ENCODE results near the gene LRCH1. TPM values are rescaled to one million over a fixed set of nuclear protein-coding genes. Genes with fewer than 3 reads are reported as not detected.
A peak's percentile ranks its signal among the peaks of the same experiment; 100 is the strongest.

LRCH1 gene
- total and polyA plus RNA-seq, 10 of the 15 experiments (the other 5 are each of a cell fraction or from before 2014, with no cell fraction given) = 5.3 to 48.9 (median 14.4) TPM

DNA sequence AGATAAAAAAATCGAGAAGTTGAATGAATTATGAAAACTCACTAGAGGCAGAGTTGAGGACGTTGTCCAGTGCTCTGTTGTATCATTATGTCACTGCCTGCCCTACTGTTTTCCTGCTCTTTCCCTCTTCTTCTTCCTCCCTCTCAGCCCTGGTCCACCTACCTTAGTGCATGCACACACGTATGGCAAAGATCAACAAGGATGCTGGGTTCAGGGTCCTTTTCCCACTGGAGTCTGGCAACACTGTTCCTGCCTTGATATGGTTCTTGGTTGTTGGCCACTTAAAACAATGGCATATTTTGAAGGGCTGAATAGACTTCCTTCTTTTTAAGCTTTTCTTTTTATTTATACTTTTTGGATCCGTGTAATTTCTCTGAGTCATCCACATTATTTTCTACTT, 74.5 kb downstream of the LRCH1 start:
- no peak for ATAC-seq
- CTCF ChIA-PET = no interaction called here

More for the DNA sequence above, 74.5 kb downstream of the LRCH1 start:
- FAIRE-seq = no peak
- SMC1A ChIA-PET (ENCODE audit: uncharacterized antibody, unreplicated experiment) = interaction anchor here (0.6 to 23.6 kb wide), 2 partner anchors 34 kb away, joined by 3 to 456 read pairs; no protein-coding TSS in a partner anchor
- POLR2A ChIA-PET = interaction anchor here (0.5 kb wide), 1 partner anchor 22 kb away, joined by 3 read pairs; no protein-coding TSS in a partner anchor
- Histone ChIP-seq H3K4me1 (ENCODE audit: control insufficient read depth, insufficient read depth, low read length) (peaks cover 45% of the 10 kb centered on the region), H3K9me3 (replicated peaks; ENCODE audit: control insufficient read depth, insufficient read depth, low read length) (no peaks in the 10 kb centered on the region), H3K4me2 (ENCODE audit: control insufficient read depth, insufficient read depth) (no peak overlapping the region), H3K27me3 (replicated peaks in 1 of 2; ENCODE audit: control insufficient read depth in 2 of 2, insufficient read depth in 2 of 2, low read length in 1 of 2) (no peaks in the 10 kb centered on the region), H3K27ac (ENCODE audit: control insufficient read depth, insufficient read depth) (no peak overlapping the region; the same call in 1 of the 2 replicates), H3K9ac (ENCODE audit: control insufficient read depth, insufficient read depth, low read length) (no peak overlapping the region), H2AFZ (ENCODE audit: control insufficient read depth, low read depth, low read length) (no peak overlapping the region), H4K20me1 (ENCODE audit: control insufficient read depth, insufficient read depth) (no peaks in the 10 kb centered on the region), H3K36me3 (ENCODE audit: control insufficient read depth in 2 of 2, insufficient read depth in 2 of 2, low read length in 1 of 2) (no peaks in the 10 kb centered on the region; a peak in 1 of 4 replicates), H3K4me3 (no peak overlapping the region), H3K79me2 (ENCODE audit: control insufficient read depth, insufficient read depth, low read length) (peaks cover 90% of the 10 kb centered on the region)
- intact Hi-C loops (cut with micrococcal nuclease; ENCODE audit: unreplicated experiment) = no loop called here
- no peak for DNase-seq (ENCODE audit: low read depth, low spot score)
- 61% methylated on average over 4 of the region's 4 CpGs for WGBS (ENCODE audit: insufficient coverage, insufficient replicate concordance, low lambda C conversion rate, missing lambda C conversion rate)
- BruUV-seq (replicated peaks) = TSS peak; percentile 5
- TF ChIP-seq RBBP5 (conservative IDR thresholded peaks at IDR 0.05) (no peak), WRNIP1 (IDR thresholded peaks at IDR 0.05; ENCODE audit: borderline replicate concordance, low read depth, low read length) (no peak), NFYA (IDR thresholded peaks at IDR 0.05; ENCODE audit: borderline replicate concordance, low read depth, low read length) (no peak), CHD4 (IDR thresholded peaks at IDR 0.05) (no peak), EZH2 (IDR thresholded peaks at IDR 0.05; ENCODE audit: borderline replicate concordance, control insufficient read depth, low read depth, low read length) (no peak), FOXM1 (IDR thresholded peaks at IDR 0.05; ENCODE audit: low read depth, low read length) (no peak), MYB (IDR thresholded peaks at IDR 0.05; ENCODE audit: borderline replicate concordance, low read depth, low read length) (no peak), NR2C2 (IDR thresholded peaks at IDR 0.05; ENCODE audit: borderline replicate concordance, control insufficient read depth, insufficient read length, low read depth) (no peak), RCOR1 (conservative IDR thresholded peaks at IDR 0.05; ENCODE audit: low read depth, low read length) (no peak), PAX8 (IDR thresholded peaks at IDR 0.05) (no peak), RFX5 (IDR thresholded peaks at IDR 0.05; ENCODE audit: low read depth, low read length) (no peak)
- TF ChIP-seq, protein P1, sequence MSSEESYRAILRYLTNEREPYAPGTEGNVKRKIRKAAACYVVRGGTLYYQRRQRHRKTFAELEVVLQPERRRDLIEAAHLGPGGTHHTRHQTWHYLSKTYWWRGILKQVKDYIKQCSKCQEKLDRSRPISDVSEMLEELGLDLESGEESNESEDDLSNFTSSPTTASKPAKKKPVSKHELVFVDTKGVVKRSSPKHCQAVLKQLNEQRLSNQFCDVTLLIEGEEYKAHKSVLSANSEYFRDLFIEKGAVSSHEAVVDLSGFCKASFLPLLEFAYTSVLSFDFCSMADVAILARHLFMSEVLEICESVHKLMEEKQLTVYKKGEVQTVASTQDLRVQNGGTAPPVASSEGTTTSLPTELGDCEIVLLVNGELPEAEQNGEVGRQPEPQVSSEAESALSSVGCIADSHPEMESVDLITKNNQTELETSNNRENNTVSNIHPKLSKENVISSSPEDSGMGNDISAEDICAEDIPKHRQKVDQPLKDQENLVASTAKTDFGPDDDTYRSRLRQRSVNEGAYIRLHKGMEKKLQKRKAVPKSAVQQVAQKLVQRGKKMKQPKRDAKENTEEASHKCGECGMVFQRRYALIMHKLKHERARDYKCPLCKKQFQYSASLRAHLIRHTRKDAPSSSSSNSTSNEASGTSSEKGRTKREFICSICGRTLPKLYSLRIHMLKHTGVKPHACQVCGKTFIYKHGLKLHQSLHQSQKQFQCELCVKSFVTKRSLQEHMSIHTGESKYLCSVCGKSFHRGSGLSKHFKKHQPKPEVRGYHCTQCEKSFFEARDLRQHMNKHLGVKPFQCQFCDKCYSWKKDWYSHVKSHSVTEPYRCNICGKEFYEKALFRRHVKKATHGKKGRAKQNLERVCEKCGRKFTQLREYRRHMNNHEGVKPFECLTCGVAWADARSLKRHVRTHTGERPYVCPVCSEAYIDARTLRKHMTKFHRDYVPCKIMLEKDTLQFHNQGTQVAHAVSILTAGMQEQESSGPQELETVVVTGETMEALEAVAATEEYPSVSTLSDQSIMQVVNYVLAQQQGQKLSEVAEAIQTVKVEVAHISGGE (CRISPR knock-in tag; IDR thresholded peaks at IDR 0.05) = no peak
- in situ Hi-C loops (cut with MboI) = no loop called here
- RAD21 ChIA-PET (ENCODE audit: unreplicated experiment) = no interaction called here

Measured in GM12878 (cell line).